Fibroblast of the aortic adventitia (primary cell): ENCODE measurements around the gene TCN2. TPM values are rescaled to one million over a fixed set of nuclear protein-coding genes. Genes with fewer than 3 reads are reported as not detected.
"Not testable (repeated sequence)": the region's sequence is repeated elsewhere in the genome, so short reads cannot be mapped to it uniquely, and the experiment has no call there.

Source experiments
- DNase-seq: peaks from one replicate; pipeline ENCODE4 v3.0.0-alpha.2; 2010; ENCODE audit warnings: low read depth
- H3K4me3 ChIP-seq: 2 replicates; pipeline ENCODE4 v1.5.1; 2011; ENCODE audit warnings: low read depth, mild to moderate bottlenecking, control low read depth, low read length, moderate library complexity
- CTCF ChIP-seq: IDR thresholded peaks from 2 replicates; pipeline ENCODE4 v1.5.1; 2011; ENCODE audit warnings: mild to moderate bottlenecking, low read length, control low read depth, inconsistent platforms; ENCODE audit not compliant: insufficient read depth
- total RNA-seq: library from RNA; depleted of rRNA; stranded (reverse); fragments of >200 nt; gene quantifications from 2 replicates; pipeline ENCODE4 v1.2.3, GENCODE V29; 2012; ENCODE audit warnings: low replicate concordance

Gene TCN2
- total RNA-seq, 1 donor: 13.9 TPM

- TF ChIP-seq CTCF: no peak
- H3K4me3 ChIP-seq: no peak overlapping the region
- no peak for DNase-seq
Observed at GRCh38 chr22:30564045-30564760, 42.8 kb upstream of the TCN2 start.

- no peak for TF ChIP-seq CTCF
- DNase-seq: no peak
- H3K4me3 ChIP-seq: no peak overlapping the region
Observed at GRCh38 chr22:30564761-30565119, 42.2 kb upstream of the TCN2 start.

GRCh38 chr22:30565341-30565740, 41.6 kb upstream of the TCN2 start:
- H3K4me3 ChIP-seq: no peak overlapping the region
- DNase-seq: peak; percentile 16
- no peak for TF ChIP-seq CTCF

GRCh38 chr22:30566125-30566524, 40.8 kb upstream of the TCN2 start:
- TF ChIP-seq CTCF: no peak

GRCh38 chr22:30567277-30567676, 39.7 kb upstream of the TCN2 start:
- not testable (repeated sequence) for DNase-seq, H3K4me3 ChIP-seq

More at GRCh38 chr22:30566125-30566524, 40.8 kb upstream of the TCN2 start:
- no peak overlapping the region for H3K4me3 ChIP-seq
- DNase-seq: no peak

GRCh38 chr22:30568137-30568805, 38.7 kb upstream of the TCN2 start:
- DNase-seq: no peak
- no peak for TF ChIP-seq CTCF
- no peak overlapping the region for H3K4me3 ChIP-seq

GRCh38 chr22:30569674-30570202, 37.2 kb upstream of the TCN2 start:
- DNase-seq: no peak
- no peak for TF ChIP-seq CTCF
- no peak overlapping the region for H3K4me3 ChIP-seq
